ENCODE results near the gene PLXNB1.

PLXNB1 gene

GRCh38 chr3:48409291-48410201 lies 20.3 kb downstream of the PLXNB1 start:
- H3K4me1 ChIP-seq, result no peaks in the 10 kb centered on the region
- no peaks in the 10 kb centered on the region for H3K9me3 ChIP-seq (ENCODE audit: control insufficient read depth, low read length)
- no peaks in the 10 kb centered on the region for H3K36me3 ChIP-seq (ENCODE audit: control insufficient read depth, insufficient read depth, low read length)
- no peak for TF ChIP-seq CTCF (IDR thresholded peaks at IDR 0.05)
- no peaks in the 10 kb centered on the region for H3K27me3 ChIP-seq (ENCODE audit: control insufficient read depth, insufficient read depth, low read length)
- H3K4me3 ChIP-seq (ENCODE audit: low read depth, low read length), result no peak overlapping the region
- H3K79me2 ChIP-seq, result no peaks in the 10 kb centered on the region
- no peak overlapping the region for H3K9ac ChIP-seq
- H2AFZ ChIP-seq, result no peak overlapping the region
- H3K4me2 ChIP-seq (ENCODE audit: low read length), result no peak overlapping the region
- no peak overlapping the region for H3K27ac ChIP-seq

GRCh38 chr3:48408823-48409281 lies 21.0 kb downstream of the PLXNB1 start:
- no peak for TF ChIP-seq CTCF (IDR thresholded peaks at IDR 0.05)
- H3K4me2 ChIP-seq (ENCODE audit: low read length), result no peak overlapping the region
- no peak overlapping the region for H3K4me3 ChIP-seq (ENCODE audit: low read depth, low read length)
- no peak overlapping the region for H3K9ac ChIP-seq
- H3K27ac ChIP-seq, result no peak overlapping the region
- H3K27me3 ChIP-seq (ENCODE audit: control insufficient read depth, insufficient read depth, low read length), result no peaks in the 10 kb centered on the region
- H2AFZ ChIP-seq, result no peak overlapping the region
- H3K79me2 ChIP-seq, result no peaks in the 10 kb centered on the region
- no peaks in the 10 kb centered on the region for H3K36me3 ChIP-seq (ENCODE audit: control insufficient read depth, insufficient read depth, low read length)
- H3K4me1 ChIP-seq, result no peaks in the 10 kb centered on the region
- no peaks in the 10 kb centered on the region for H3K9me3 ChIP-seq (ENCODE audit: control insufficient read depth, low read length)

DNA sequence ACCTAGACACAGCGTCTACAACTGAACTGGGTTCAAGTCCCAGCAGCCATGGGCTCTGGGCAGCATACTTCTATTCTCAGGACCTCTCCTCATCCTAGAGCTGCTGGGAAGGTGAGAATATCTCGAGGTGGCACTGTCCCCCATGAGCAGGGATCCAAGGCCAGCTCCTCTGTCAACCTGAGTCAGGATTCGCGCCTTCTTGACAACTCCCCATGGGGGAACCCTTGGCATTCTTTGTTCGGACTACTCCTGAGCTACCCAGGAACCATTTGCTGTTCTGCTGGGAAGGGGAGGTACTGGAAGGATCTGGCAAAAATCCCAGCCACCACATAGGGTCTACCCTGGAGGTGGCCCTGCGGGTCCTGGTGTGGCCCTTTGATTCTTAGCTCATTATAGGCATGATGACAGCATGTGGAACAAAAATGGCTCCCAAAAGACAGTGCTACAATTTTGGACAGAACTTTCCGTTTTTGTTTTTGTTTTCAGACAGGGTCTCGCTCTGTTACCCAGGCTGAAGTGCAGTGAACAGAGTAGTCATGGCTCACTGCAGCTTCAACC lies 22.3 kb downstream of the PLXNB1 start:
- Histone ChIP-seq H3K4me2 (ENCODE audit: low read length) (no peak overlapping the region), H3K4me3 (ENCODE audit: low read depth, low read length) (no peak overlapping the region), H3K27me3 (ENCODE audit: control insufficient read depth, insufficient read depth, low read length) (no peaks in the 10 kb centered on the region), H3K4me1 (no peaks in the 10 kb centered on the region), H3K9ac (no peak overlapping the region), H3K36me3 (ENCODE audit: control insufficient read depth, insufficient read depth, low read length) (no peaks in the 10 kb centered on the region), H3K9me3 (ENCODE audit: control insufficient read depth, low read length) (no peaks in the 10 kb centered on the region), H3K27ac (no peak overlapping the region), H3K79me2 (no peaks in the 10 kb centered on the region), H2AFZ (no peak overlapping the region)
- no peak for TF ChIP-seq CTCF (IDR thresholded peaks at IDR 0.05)

- Histone ChIP-seq H3K9ac (no peak overlapping the region), H3K4me3 (ENCODE audit: low read depth, low read length) (no peak overlapping the region), H3K4me1 (no peaks in the 10 kb centered on the region), H3K9me3 (ENCODE audit: control insufficient read depth, low read length) (no peaks in the 10 kb centered on the region), H2AFZ (no peak overlapping the region), H3K27me3 (ENCODE audit: control insufficient read depth, insufficient read depth, low read length) (no peaks in the 10 kb centered on the region), H3K4me2 (ENCODE audit: low read length) (no peak overlapping the region), H3K79me2 (no peaks in the 10 kb centered on the region), H3K27ac (no peak overlapping the region), H3K36me3 (ENCODE audit: control insufficient read depth, insufficient read depth, low read length) (no peaks in the 10 kb centered on the region)
- TF ChIP-seq CTCF (IDR thresholded peaks at IDR 0.05), result no peak
These were observed 23.1 kb downstream of the PLXNB1 start for GRCh38 chr3:48406443-48407431.

Measured in parathyroid adenoma (tissue), 2 donors.